Measurements from ENCODE around the gene SLC22A17. TPM values are rescaled to one million over a fixed set of nuclear protein-coding genes. Genes with fewer than 3 reads are reported as not detected.

SLC22A17 gene
- total RNA-seq, 1 donor from 2014 or later: 7.3 TPM

- no peak for TF ChIP-seq CTCF (conservative IDR thresholded peaks at IDR 0.05; ENCODE audit: low read depth, low read length)
- no peak for DNase-seq (ENCODE audit: low read depth)
- H3K4me3 ChIP-seq (ENCODE audit: low read depth, low read length): no peak overlapping the region
Observed at GRCh38 chr14:23357261-23357660, 4.6 kb upstream of the SLC22A17 start.

GRCh38 chr14:23356662-23357061, 4.0 kb upstream of the SLC22A17 start:
- TF ChIP-seq CTCF (conservative IDR thresholded peaks at IDR 0.05; ENCODE audit: low read depth, low read length): no peak
- no peak for DNase-seq (ENCODE audit: low read depth)
- no peak overlapping the region for H3K4me3 ChIP-seq (ENCODE audit: low read depth, low read length)

- no peak overlapping the region for H3K4me3 ChIP-seq (ENCODE audit: low read depth, low read length)
- no peak for DNase-seq (ENCODE audit: low read depth)
- no peak for TF ChIP-seq CTCF (conservative IDR thresholded peaks at IDR 0.05; ENCODE audit: low read depth, low read length)
Observed at GRCh38 chr14:23355871-23356435, 3.3 kb upstream of the SLC22A17 start.

GRCh38 chr14:23354990-23355389, 2.3 kb upstream of the SLC22A17 start:
- TF ChIP-seq CTCF (conservative IDR thresholded peaks at IDR 0.05; ENCODE audit: low read depth, low read length): no peak
- DNase-seq (ENCODE audit: low read depth): no peak

GRCh38 chr14:23353433-23353780, 720 bp upstream of the SLC22A17 start:
- TF ChIP-seq CTCF (conservative IDR thresholded peaks at IDR 0.05; ENCODE audit: low read depth, low read length): no peak
- DNase-seq (ENCODE audit: low read depth): no peak

More at GRCh38 chr14:23354990-23355389, 2.3 kb upstream of the SLC22A17 start:
- no peak overlapping the region for H3K4me3 ChIP-seq (ENCODE audit: low read depth, low read length)

GRCh38 chr14:23351681-23352505, 794 bp downstream of the SLC22A17 start:
- TF ChIP-seq CTCF (conservative IDR thresholded peaks at IDR 0.05; ENCODE audit: low read depth, low read length): peak; percentile 21
- peak overlapping the region; percentile 64 for H3K4me3 ChIP-seq (ENCODE audit: low read depth, low read length)
- DNase-seq (ENCODE audit: low read depth): no peak

More at GRCh38 chr14:23353433-23353780, 720 bp upstream of the SLC22A17 start:
- H3K4me3 ChIP-seq (ENCODE audit: low read depth, low read length): no peak overlapping the region

All from epithelial cell of proximal tubule (primary cell).